Keratinocyte (primary cell): ENCODE measurements around the gene MGAT5. TPM values are rescaled to one million over a fixed set of nuclear protein-coding genes. Genes with fewer than 3 reads are reported as not detected.

ENCODE experiments used
- DNase-seq: peaks from one replicate; pipeline ENCODE4 v3.0.0-alpha.2; 2011; ENCODE audit warnings: low read depth, missing footprints, low spot score
- FAIRE-seq: peaks from 2 replicates; lab custom pipeline; 2011; peaks lifted over from hg19 to GRCh38; lab: Jason Lieb, UNC
- H2AFZ ChIP-seq: 2 replicates; pipeline ENCODE4 v1.6.0; 2012; ENCODE audit warnings: low read length, control low read depth, inconsistent platforms; ENCODE audit not compliant: control insufficient read depth
- H3K27ac ChIP-seq: 2 replicates; pipeline ENCODE4 v1.5.1; 2011; ENCODE audit warnings: low read length; ENCODE audit not compliant: control insufficient read depth, insufficient read depth
- H3K27me3 ChIP-seq: 3 replicates; pipeline ENCODE4 v1.6.0; 2011; ENCODE audit warnings: low read length; ENCODE audit not compliant: control insufficient read depth, insufficient read depth; ENCODE audit errors: extremely low read depth
- H3K36me3 ChIP-seq, 2 experiments: 2 replicates in 1 of 2; 3 replicates in 1 of 2; pipeline ENCODE4 v1.5.1; 2011; ENCODE audit warnings: low read length in 2 of 2, mild to moderate bottlenecking in 1 of 2; ENCODE audit not compliant: control insufficient read depth in 2 of 2, insufficient read depth in 2 of 2; ENCODE audit errors: extremely low read depth in 1 of 2
- H3K4me1 ChIP-seq: 3 replicates; pipeline ENCODE4 v1.5.1; 2011; ENCODE audit warnings: low read length; ENCODE audit not compliant: control insufficient read depth, insufficient read depth; ENCODE audit errors: extremely low read depth
- H3K4me2 ChIP-seq: 3 replicates; pipeline ENCODE4 v1.6.0; 2011; ENCODE audit warnings: low read depth, low read length; ENCODE audit not compliant: control insufficient read depth, insufficient read depth; ENCODE audit errors: extremely low read depth
- H3K4me3 ChIP-seq, 3 experiments: fragments of 200-600 bp in 1 of 3; sonication (generic) in 1 of 3; 2 replicates in 2 of 3; 3 replicates in 1 of 3; pipeline ENCODE4 v1.5.1; 2011 to 2016; ENCODE audit warnings: low read length in 3 of 3, mild to moderate bottlenecking in 3 of 3, control low read depth in 2 of 3, inconsistent platforms in 1 of 3, low read depth in 1 of 3, mixed read lengths in 1 of 3, mixed run types in 1 of 3, moderate library complexity in 1 of 3; ENCODE audit not compliant: control insufficient read depth in 2 of 3, insufficient read depth in 2 of 3; ENCODE audit errors: extremely low read depth in 1 of 3
- H3K79me2 ChIP-seq: 2 replicates; pipeline ENCODE4 v1.6.0; 2012; ENCODE audit warnings: low read length; ENCODE audit not compliant: control insufficient read depth, insufficient read depth
- H3K9ac ChIP-seq: 3 replicates; pipeline ENCODE4 v1.6.0; 2011; ENCODE audit warnings: low read length; ENCODE audit not compliant: control insufficient read depth, insufficient read depth; ENCODE audit errors: extremely low read depth
- H3K9me1 ChIP-seq: 3 replicates; pipeline ENCODE4 v1.6.0; 2011; ENCODE audit warnings: low read length; ENCODE audit not compliant: control insufficient read depth, insufficient read depth; ENCODE audit errors: extremely low read depth
- H3K9me3 ChIP-seq: 2 replicates; pipeline ENCODE4 v1.5.1; 2012; ENCODE audit warnings: low read depth, low read length; ENCODE audit not compliant: control insufficient read depth
- H4K20me1 ChIP-seq: 3 replicates; pipeline ENCODE4 v1.6.0; 2011; ENCODE audit warnings: low read length; ENCODE audit not compliant: control insufficient read depth, insufficient read depth; ENCODE audit errors: extremely low read depth
- EZH2 ChIP-seq: IDR thresholded peaks from one replicate; pipeline ENCODE4 v1.6.1; 2012; ENCODE audit warnings: inconsistent platforms, mild to moderate bottlenecking, low read length, moderate library complexity
- dilution Hi-C: fragments of 300-500 bp; cut with MboI; formaldehyde crosslinking; loops from one replicate; pipeline ENCODE4 v1.7.0; 2020; ENCODE audit warnings: low sequenced_read_pairs; ENCODE audit not compliant: extremely low pct_ligation_motif_present
- polyA plus RNA-seq, 5 experiments: library from polyadenylated mRNA; depleted of rRNA in 3 of 5; stranded (reverse) in 3 of 5; stranded (forward) in 1 of 5; unstranded in 1 of 5; fragments of >200 nt; gene quantifications; 1 replicate in 1 of 5; 2 replicates in 3 of 5; 3 replicates in 1 of 5; pipeline versions ENCODE4 v1.2.1 to v1.2.3, GENCODE V29; 2011 to 2012; ENCODE audit warnings: missing spikeins in 2 of 5, low read depth in 1 of 5, low replicate concordance in 1 of 5
- TF ChIP-seq, protein P1 (sequence below), 3 experiments: IDR thresholded peaks in 1 of 3; conservative IDR thresholded peaks in 1 of 3; optimal IDR thresholded peaks in 1 of 3; 2 replicates in 2 of 3; 3 replicates in 1 of 3; pipeline versions ENCODE3 to v1.5.1; 2011; ENCODE audit warnings: low read length in 3 of 3, mild to moderate bottlenecking in 3 of 3, moderate library complexity in 2 of 3, control low read depth in 1 of 3, inconsistent platforms in 1 of 3; ENCODE audit not compliant: insufficient read depth in 2 of 3; ENCODE audit errors: extremely low read depth in 1 of 3

MGAT5 gene
- polyA plus RNA-seq, 1 donor (not counting 4 experiments of a cell fraction or from before 2014, with no cell fraction given), result 23.0 TPM

DNA sequence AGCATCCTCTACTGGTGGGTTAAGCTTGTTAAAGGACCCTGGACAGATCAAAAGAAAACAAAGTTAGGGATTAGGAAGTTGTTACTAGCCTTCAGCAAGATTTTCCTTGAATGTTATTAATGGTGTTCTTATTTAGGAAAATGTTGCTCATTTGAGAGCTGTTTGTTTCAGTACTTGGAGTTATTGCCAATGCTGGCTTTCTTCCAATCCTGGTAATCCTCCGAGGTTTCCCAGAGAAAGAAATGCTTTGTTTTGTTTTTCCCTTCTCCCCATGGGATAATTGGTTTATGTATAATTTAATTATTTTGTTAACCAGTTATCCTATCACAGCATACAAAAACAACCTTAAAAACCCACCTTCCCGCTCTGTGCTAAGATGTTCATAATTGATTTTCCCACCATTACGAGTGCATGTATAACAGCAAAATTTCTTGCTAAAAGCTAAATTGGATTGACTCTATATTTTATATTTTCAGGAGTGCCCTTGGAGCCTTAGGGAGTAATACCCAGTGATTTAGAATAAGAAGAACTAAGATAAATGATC is 79.8 kb downstream of the MGAT5 start:
- H3K36me3 ChIP-seq, result no peaks in the 10 kb centered on the region
- H3K9me3 ChIP-seq, result no peaks in the 10 kb centered on the region
- no peaks in the 10 kb centered on the region for H3K4me1 ChIP-seq
- H3K4me3 ChIP-seq, result no peak overlapping the region
- H3K79me2 ChIP-seq, result no peaks in the 10 kb centered on the region
- H3K27me3 ChIP-seq, result no peaks in the 10 kb centered on the region
- H3K9ac ChIP-seq, result no peak overlapping the region
- H3K27ac ChIP-seq, result no peak overlapping the region
- TF ChIP-seq EZH2, result no peak
- TF ChIP-seq, protein P1, sequence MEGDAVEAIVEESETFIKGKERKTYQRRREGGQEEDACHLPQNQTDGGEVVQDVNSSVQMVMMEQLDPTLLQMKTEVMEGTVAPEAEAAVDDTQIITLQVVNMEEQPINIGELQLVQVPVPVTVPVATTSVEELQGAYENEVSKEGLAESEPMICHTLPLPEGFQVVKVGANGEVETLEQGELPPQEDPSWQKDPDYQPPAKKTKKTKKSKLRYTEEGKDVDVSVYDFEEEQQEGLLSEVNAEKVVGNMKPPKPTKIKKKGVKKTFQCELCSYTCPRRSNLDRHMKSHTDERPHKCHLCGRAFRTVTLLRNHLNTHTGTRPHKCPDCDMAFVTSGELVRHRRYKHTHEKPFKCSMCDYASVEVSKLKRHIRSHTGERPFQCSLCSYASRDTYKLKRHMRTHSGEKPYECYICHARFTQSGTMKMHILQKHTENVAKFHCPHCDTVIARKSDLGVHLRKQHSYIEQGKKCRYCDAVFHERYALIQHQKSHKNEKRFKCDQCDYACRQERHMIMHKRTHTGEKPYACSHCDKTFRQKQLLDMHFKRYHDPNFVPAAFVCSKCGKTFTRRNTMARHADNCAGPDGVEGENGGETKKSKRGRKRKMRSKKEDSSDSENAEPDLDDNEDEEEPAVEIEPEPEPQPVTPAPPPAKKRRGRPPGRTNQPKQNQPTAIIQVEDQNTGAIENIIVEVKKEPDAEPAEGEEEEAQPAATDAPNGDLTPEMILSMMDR (optimal IDR thresholded peaks at IDR 0.05 in 1 of 3, IDR thresholded peaks at IDR 0.05 in 1 of 3, conservative IDR thresholded peaks at IDR 0.05 in 1 of 3; ENCODE audit: extremely low read depth in 1 of 3, insufficient read depth in 2 of 3, low read length in 3 of 3), result no peak
- no peak for FAIRE-seq
- no peaks in the 10 kb centered on the region for H3K9me1 ChIP-seq
- dilution Hi-C loops, result no loop called here
- H3K4me2 ChIP-seq, result no peak overlapping the region
- no peak overlapping the region for H2AFZ ChIP-seq
- no peak for DNase-seq
- H4K20me1 ChIP-seq, result no peaks in the 10 kb centered on the region

DNA sequence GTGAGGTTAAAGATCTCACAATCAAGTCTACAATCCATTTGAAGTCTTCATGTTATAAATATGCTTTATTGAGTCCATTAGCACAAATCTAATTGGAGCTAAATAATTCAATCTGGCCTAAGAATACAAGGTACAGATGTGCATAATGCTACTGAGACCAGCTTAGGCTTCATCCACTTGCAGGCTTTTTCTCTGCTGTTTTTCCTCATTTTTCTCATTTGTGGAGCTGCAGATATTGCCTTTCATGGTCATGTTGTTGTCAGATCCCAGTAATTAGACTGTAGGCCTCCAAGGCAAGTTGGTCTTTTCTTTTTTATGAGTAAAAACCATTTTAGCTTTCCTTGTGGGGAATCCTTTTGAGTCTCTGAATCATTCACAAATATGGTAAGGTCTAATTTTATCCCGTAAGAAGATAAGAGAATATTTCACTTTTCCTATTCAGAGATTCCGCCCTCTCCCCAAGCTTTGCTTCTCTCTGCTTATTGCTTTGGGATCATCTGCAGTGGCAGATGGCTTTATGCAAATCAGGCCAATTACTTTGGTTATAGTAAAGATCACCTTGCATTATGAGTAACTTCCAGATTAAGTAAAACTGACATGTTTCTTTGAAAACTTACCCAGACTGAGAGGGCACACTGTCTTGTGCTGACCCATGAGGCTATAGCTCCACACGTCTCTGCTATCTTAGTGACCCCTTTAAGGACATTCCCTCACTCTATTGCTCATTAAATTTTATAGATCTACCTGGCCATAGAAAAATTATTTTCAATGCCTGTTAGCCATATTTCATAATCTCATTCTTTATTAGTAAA is 80.9 kb downstream of the MGAT5 start:
- Histone ChIP-seq H3K36me3 (no peaks in the 10 kb centered on the region), H4K20me1 (no peaks in the 10 kb centered on the region), H3K4me1 (no peaks in the 10 kb centered on the region), H3K27ac (no peak overlapping the region), H3K9ac (no peak overlapping the region), H3K4me3 (no peak overlapping the region), H3K9me3 (no peaks in the 10 kb centered on the region), H3K27me3 (no peaks in the 10 kb centered on the region), H3K79me2 (no peaks in the 10 kb centered on the region), H3K4me2 (no peak overlapping the region), H2AFZ (no peak overlapping the region), H3K9me1 (no peaks in the 10 kb centered on the region)
- dilution Hi-C loops, result no loop called here
- TF ChIP-seq, protein P1 (optimal IDR thresholded peaks at IDR 0.05 in 1 of 3, IDR thresholded peaks at IDR 0.05 in 1 of 3, conservative IDR thresholded peaks at IDR 0.05 in 1 of 3; ENCODE audit: extremely low read depth in 1 of 3, insufficient read depth in 2 of 3, low read length in 3 of 3), result no peak
- TF ChIP-seq EZH2, result no peak
- DNase-seq (no peak), FAIRE-seq (no peak)
